GM21717 (cell line): ENCODE measurements around the gene ZSWIM2.
"Not testable (repeated sequence)": the region's sequence is repeated elsewhere in the genome, so short reads cannot be mapped to it uniquely, and the experiment has no call there.

Experiments
- ATAC-seq: cut with Tn5 transposase; IDR thresholded peaks from one replicate; pipeline ENCODE4 v1.9.1; 2021; ENCODE audit warnings: mild to moderate bottlenecking, moderate library complexity; ENCODE audit not compliant: unreplicated experiment

The ZSWIM2 gene

GRCh38 chr2:186848873-186849578 is at the start of gene ZSWIM2:
Gene ZSWIM2 (minus strand): TSS chr2:186849170. CDS start chr2:186849130, 40 bp downstream.
- ATAC-seq: peak; percentile 71

- ATAC-seq: not testable (repeated sequence)
Measured at GRCh38 chr2:186896220-186896619, 47.2 kb upstream of the ZSWIM2 start.

- no peak for ATAC-seq
Measured at GRCh38 chr2:186895451-186895850, 46.5 kb upstream of the ZSWIM2 start.

GRCh38 chr2:186894478-186894877 is 45.5 kb upstream of the ZSWIM2 start:
- ATAC-seq: no peak

GRCh38 chr2:186892821-186893220 is 43.9 kb upstream of the ZSWIM2 start:
- no peak for ATAC-seq

GRCh38 chr2:186891185-186891621 is 42.2 kb upstream of the ZSWIM2 start:
- no peak for ATAC-seq

- ATAC-seq: no peak
Measured at GRCh38 chr2:186889101-186889879, 40.3 kb upstream of the ZSWIM2 start.

- no peak for ATAC-seq
Measured at GRCh38 chr2:186887107-186888090, 38.4 kb upstream of the ZSWIM2 start.

- no peak for ATAC-seq
Measured at GRCh38 chr2:186884587-186884986, 35.6 kb upstream of the ZSWIM2 start.

GRCh38 chr2:186883666-186884065 is 34.7 kb upstream of the ZSWIM2 start:
- no peak for ATAC-seq

GRCh38 chr2:186882511-186883071 is 33.6 kb upstream of the ZSWIM2 start:
- ATAC-seq: no peak

- no peak for ATAC-seq
Measured at GRCh38 chr2:186881660-186882059, 32.7 kb upstream of the ZSWIM2 start.

GRCh38 chr2:186879312-186879711 is 30.3 kb upstream of the ZSWIM2 start:
- no peak for ATAC-seq

- ATAC-seq: no peak
Measured at GRCh38 chr2:186874713-186875112, 25.7 kb upstream of the ZSWIM2 start.

GRCh38 chr2:186871881-186872280 is 22.9 kb upstream of the ZSWIM2 start:
- no peak for ATAC-seq

GRCh38 chr2:186868344-186868743 is 19.4 kb upstream of the ZSWIM2 start:
- ATAC-seq: no peak

- peak; percentile 64 for ATAC-seq
Measured at GRCh38 chr2:186862869-186863709, 14.1 kb upstream of the ZSWIM2 start.

- ATAC-seq: no peak
Measured at GRCh38 chr2:186855216-186855615, 6.2 kb upstream of the ZSWIM2 start.

- ATAC-seq: no peak
Measured at GRCh38 chr2:186853951-186854350, 5.0 kb upstream of the ZSWIM2 start.

GRCh38 chr2:186852508-186852907 is 3.5 kb upstream of the ZSWIM2 start:
- no peak for ATAC-seq
